Esophagus squamous epithelium (tissue), 5 donors: ENCODE results near the gene EIF5A2. TPM values are rescaled to one million over a fixed set of nuclear protein-coding genes. Genes with fewer than 3 reads are reported as not detected.

ENCODE experiments used
- DNase-seq: peaks from one replicate; lab custom pipeline; 2025; lab: John Stamatoyannopoulos, UW
- H3K27ac ChIP-seq, 4 donors: fragments of 200-600 bp; sonication (generic); one replicate each; pipeline ENCODE4 v1.5.1; 2016 to 2019; ENCODE audit warnings: mild to moderate bottlenecking in 1 of 4
- H3K27me3 ChIP-seq, 4 donors: fragments of 200-600 bp; sonication (generic); 1 replicate in 3 of 4; 2 replicates in 1 of 4; pipeline versions ENCODE4 v1.5.1 to v1.6.0; 2017 to 2021; ENCODE audit warnings: antibody characterized with exemption in 1 of 4
- H3K36me3 ChIP-seq, 3 donors: fragments of 200-600 bp; sonication (generic); one replicate each; pipeline ENCODE4 v1.5.1; 2016 to 2019
- H3K4me1 ChIP-seq, 3 donors: fragments of 200-600 bp; sonication (generic); one replicate each; pipeline ENCODE4 v1.5.1; 2017 to 2019
- H3K4me3 ChIP-seq, 4 donors: fragments of 200-600 bp; sonication (generic); 1 replicate in 3 of 4; 2 replicates in 1 of 4; pipeline ENCODE4 v1.5.1; 2016 to 2019; ENCODE audit warnings: mild to moderate bottlenecking in 2 of 4, moderate library complexity in 1 of 4
- H3K9me3 ChIP-seq, 3 donors: fragments of 200-600 bp; sonication (generic); one replicate each; pipeline ENCODE4 v1.5.1; 2016 to 2019
- POLR2A ChIP-seq, 4 donors: fragments of 450-650 bp; IDR thresholded peaks; one replicate each; pipeline ENCODE4 v1.6.1; 2017; ENCODE audit warnings: antibody characterized with exemption in 4 of 4, mild to moderate bottlenecking in 4 of 4, moderate library complexity in 3 of 4
- WGBS, 2 donors: methylation state at CpG; one replicate each; pipeline ENCODE4 v1.1.5; 2018; 5-methylcytosine and 5-hydroxymethylcytosine counted together
- intact Hi-C: fragments of 100-400 bp; cut with DNase I; formaldehyde crosslinking; loops from one replicate; pipeline ENCODE4 v1.15.0; 2022
- total RNA-seq, 4 donors: library from RNA; depleted of rRNA; stranded (reverse); fragments of >200 nt; gene quantifications; one replicate each; pipeline ENCODE4 v1.1.0, GENCODE V29; 2016
- TF ChIP-seq, protein P1 (sequence below), 6 experiments: fragments of 450-650 bp in 4 of 6; fragments of 200-600 bp in 2 of 6; sonication (generic) in 2 of 6; IDR thresholded peaks; one replicate each; pipeline ENCODE4 v1.5.1; 2016 to 2019; ENCODE audit warnings: antibody characterized with exemption in 6 of 6, mild to moderate bottlenecking in 4 of 6, moderate library complexity in 4 of 6
- donor health status: DM: yes; HTN: yes; CAD: no.

The EIF5A2 gene
- total RNA-seq, 4 donors from 2014 or later: 2.3 to 6.0 (median 2.6) TPM

DNA sequence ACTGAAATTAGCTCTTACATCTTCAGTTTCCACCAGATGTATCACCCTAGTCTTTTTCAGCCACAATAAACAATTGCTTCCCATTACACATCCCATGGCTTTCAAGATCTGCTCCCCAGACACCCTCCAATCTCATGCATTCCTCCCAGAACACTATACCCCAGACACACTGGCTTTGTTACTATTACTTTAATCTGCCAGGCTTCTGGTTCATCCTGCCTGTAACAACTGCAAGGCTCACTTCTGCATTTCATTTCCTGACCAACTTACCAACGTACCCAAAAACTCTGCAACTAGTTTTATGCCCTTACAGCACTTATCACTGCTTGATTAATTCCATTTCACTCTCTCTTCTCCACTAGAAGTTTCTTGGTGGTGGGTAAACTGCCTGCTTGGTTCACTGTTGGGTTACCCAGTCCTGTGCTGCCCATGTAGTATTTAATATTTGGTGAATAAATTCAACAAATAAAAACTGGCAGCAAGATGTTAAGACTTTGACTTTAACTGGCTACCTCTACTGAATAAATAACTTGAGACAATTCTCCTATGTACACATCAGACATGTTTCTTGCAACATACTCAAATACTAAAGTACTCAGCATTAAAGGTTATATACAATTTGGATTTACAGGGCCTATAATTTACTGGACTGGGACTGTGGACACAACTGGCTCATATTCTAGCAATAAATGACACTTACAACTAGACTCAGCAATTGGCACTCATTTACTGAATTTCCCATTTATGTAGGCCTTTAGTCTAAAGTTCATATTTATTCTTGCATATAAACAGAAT, 41.1 kb downstream of the EIF5A2 start:
- Histone ChIP-seq H3K36me3 (peaks cover 9 to 36% (median 12%) of the 10 kb centered on the region in 3 donors), H3K4me1 (peaks cover 15 to 34% (median 18%) of the 10 kb centered on the region in 3 donors), H3K27me3 (no peaks in the 10 kb centered on the region), H3K27ac (no peak overlapping the region), H3K4me3 (no peak overlapping the region), H3K9me3 (no peaks in the 10 kb centered on the region)
- TF ChIP-seq POLR2A (IDR thresholded peaks at IDR 0.05): no peak
- TF ChIP-seq, protein P1, sequence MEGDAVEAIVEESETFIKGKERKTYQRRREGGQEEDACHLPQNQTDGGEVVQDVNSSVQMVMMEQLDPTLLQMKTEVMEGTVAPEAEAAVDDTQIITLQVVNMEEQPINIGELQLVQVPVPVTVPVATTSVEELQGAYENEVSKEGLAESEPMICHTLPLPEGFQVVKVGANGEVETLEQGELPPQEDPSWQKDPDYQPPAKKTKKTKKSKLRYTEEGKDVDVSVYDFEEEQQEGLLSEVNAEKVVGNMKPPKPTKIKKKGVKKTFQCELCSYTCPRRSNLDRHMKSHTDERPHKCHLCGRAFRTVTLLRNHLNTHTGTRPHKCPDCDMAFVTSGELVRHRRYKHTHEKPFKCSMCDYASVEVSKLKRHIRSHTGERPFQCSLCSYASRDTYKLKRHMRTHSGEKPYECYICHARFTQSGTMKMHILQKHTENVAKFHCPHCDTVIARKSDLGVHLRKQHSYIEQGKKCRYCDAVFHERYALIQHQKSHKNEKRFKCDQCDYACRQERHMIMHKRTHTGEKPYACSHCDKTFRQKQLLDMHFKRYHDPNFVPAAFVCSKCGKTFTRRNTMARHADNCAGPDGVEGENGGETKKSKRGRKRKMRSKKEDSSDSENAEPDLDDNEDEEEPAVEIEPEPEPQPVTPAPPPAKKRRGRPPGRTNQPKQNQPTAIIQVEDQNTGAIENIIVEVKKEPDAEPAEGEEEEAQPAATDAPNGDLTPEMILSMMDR (IDR thresholded peaks at IDR 0.05): no peak
- intact Hi-C loops: no loop called here
- no peak for DNase-seq
- 43 to 46% methylated on average over 1 of the region's 1 CpG for WGBS, 2 donors

DNA sequence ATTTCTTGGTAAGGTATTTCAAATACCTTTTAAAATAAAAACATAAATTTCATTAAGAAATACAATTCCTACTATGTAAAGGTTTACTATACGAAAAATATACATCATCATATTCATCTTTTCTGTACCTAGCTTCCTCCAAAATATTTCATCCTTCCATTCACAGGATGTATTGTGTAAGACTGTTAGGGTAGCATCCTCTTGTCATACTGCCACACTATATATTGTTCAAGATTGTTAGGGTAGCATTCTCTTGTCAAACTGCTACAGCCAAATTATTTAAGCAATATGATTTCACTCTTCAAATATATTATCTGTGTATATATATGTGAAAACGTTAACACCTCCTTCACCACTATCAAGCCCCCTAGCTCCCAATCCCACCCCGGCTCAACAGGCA, 41.9 kb downstream of the EIF5A2 start:
- no peak overlapping the region for H3K4me3 ChIP-seq
- intact Hi-C loops: no loop called here
- peaks cover 9 to 36% (median 12%) of the 10 kb centered on the region in 3 donors for H3K36me3 ChIP-seq
- WGBS, 2 donors: 75 to 86% methylated on average over 3 of the region's 3 CpGs
- H3K27me3 ChIP-seq: no peaks in the 10 kb centered on the region
- no peak for DNase-seq
- peaks cover 15 to 34% (median 18%) of the 10 kb centered on the region in 3 donors for H3K4me1 ChIP-seq
- no peaks in the 10 kb centered on the region for H3K9me3 ChIP-seq
- TF ChIP-seq, protein P1 (IDR thresholded peaks at IDR 0.05): no peak
- TF ChIP-seq POLR2A (IDR thresholded peaks at IDR 0.05): no peak
- H3K27ac ChIP-seq: no peak overlapping the region

DNA sequence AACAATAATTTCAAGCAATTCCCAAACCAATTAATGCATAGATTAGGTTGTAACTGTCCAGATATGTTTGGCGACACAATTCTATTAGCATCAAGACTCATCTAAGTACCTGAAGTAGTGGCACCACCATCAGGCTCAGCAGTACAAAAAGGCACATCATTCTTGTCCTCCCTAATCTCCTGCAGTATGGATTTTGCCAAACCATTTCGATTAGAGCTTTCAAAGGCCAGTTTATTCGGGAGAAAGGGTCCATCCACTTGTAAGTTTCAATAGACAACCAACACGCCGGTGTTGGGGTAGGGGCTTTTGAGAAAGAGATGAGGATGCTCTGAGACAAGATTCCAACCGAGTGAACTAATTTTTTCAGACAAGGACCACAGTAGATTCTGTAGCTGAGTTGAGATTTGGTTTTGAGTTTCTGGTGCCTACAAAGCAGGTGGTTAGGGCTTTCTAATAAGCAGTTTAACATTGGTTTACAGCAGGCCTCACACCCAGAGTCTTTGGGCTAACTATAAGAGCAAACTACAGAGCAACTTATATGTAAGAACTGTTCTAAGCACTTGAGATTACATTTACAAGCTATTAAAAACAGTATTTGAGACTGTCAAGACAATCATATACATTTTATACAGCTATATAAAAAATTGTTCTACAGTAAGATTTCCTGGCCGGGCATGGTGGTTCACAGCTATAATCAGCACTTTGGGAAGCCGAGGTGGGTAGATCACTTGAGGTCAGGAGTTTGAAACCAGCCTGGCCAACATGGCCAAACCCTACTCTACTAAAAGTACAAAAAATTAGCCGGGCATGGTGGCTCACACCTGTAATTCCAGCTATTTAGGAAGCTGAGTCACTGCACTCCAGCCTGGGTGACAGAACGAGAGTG, 43.0 kb downstream of the EIF5A2 start:
- peaks cover 9 to 36% (median 12%) of the 10 kb centered on the region in 3 donors for H3K36me3 ChIP-seq
- TF ChIP-seq, protein P1 (IDR thresholded peaks at IDR 0.05): no peak
- no peak for TF ChIP-seq POLR2A (IDR thresholded peaks at IDR 0.05)
- 75 to 81% methylated on average over 10 of the region's 10 CpGs for WGBS, 2 donors
- no peak for DNase-seq
- no peaks in the 10 kb centered on the region for H3K27me3 ChIP-seq
- no peak overlapping the region for H3K4me3 ChIP-seq
- H3K27ac ChIP-seq: no peak overlapping the region
- no peaks in the 10 kb centered on the region for H3K9me3 ChIP-seq
- intact Hi-C loops: no loop called here
- H3K4me1 ChIP-seq: peaks cover 13 to 30% (median 16%) of the 10 kb centered on the region in 3 donors

DNA sequence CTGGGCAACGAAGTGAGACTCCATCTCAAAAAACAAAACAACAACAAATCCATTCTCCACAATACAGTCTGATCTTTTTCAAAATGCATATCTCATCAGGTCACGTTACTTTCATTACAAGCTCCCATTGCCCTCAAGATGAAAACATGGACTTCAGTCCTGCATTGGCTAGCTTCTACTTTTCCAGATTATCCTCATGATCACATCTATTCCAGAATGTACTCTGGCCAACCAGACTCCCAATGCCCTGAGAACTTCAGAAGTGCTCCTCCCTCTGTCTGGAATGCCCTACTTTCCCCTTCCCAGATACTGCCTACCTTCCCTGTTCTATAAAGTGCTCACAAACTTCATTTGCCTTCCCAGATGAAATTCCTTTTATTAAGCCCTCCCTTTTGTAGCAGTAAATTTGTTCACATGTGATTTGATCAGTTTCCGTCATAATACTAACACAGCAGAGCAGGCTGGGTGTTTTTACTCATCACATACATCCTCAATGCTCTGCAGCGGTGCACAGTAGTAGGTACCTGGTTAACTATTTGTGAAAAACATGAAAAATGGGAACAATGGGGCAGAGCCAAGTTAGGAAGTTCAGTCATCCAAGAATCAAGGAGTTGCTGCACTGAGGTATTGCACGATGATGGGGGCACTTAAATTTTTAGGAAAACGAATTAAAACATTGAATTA, 43.8 kb downstream of the EIF5A2 start:
- intact Hi-C loops: no loop called here
- TF ChIP-seq, protein P1 (IDR thresholded peaks at IDR 0.05): no peak
- TF ChIP-seq POLR2A (IDR thresholded peaks at IDR 0.05): no peak
- Histone ChIP-seq H3K9me3 (no peaks in the 10 kb centered on the region), H3K4me1 (peaks cover 10 to 28% (median 15%) of the 10 kb centered on the region in 3 donors), H3K27ac (no peak overlapping the region), H3K36me3 (peaks cover 9 to 36% (median 12%) of the 10 kb centered on the region in 3 donors), H3K4me3 (no peak overlapping the region), H3K27me3 (no peaks in the 10 kb centered on the region)
- DNase-seq: no peak
- 82 to 84% methylated on average over 6 of the region's 6 CpGs for WGBS, 2 donors
